Memory B cell (primary cell): ENCODE measurements around the gene SPATA20.

Experiments
- ATAC-seq: fragments of 150-1000 bp; cut with Tn5 transposase; 2 replicates; pipeline ENCODE4 v1.10.0; 2021; ENCODE audit warnings: low read depth, mild to moderate bottlenecking, moderate library complexity
- DNase-seq, 2 donors: peaks; one replicate each; pipeline ENCODE4 v3.0.0; 2022; ENCODE audit warnings: low spot score in 2 of 2
- H3K27ac Mint-ChIP-seq: one replicate; pipeline ENCODE4 v1.8.0; 2022; ENCODE audit warnings: mild to moderate bottlenecking, moderate library complexity, mixed read lengths
- H3K27me3 Mint-ChIP-seq: one replicate; pipeline ENCODE4 v1.8.0; 2022; ENCODE audit warnings: mixed read lengths
- H3K36me3 Mint-ChIP-seq: one replicate; pipeline ENCODE4 v1.8.0; 2022; ENCODE audit warnings: mild to moderate bottlenecking, mixed read lengths
- H3K4me1 Mint-ChIP-seq: one replicate; pipeline ENCODE4 v1.8.0; 2022; ENCODE audit warnings: mixed read lengths
- H3K4me3 Mint-ChIP-seq: one replicate; pipeline ENCODE4 v1.8.0; 2022; ENCODE audit warnings: mild to moderate bottlenecking, moderate library complexity, mixed read lengths
- H3K9me3 Mint-ChIP-seq: one replicate; pipeline ENCODE4 v1.8.0; 2022; ENCODE audit warnings: mixed read lengths

The SPATA20 gene

DNA sequence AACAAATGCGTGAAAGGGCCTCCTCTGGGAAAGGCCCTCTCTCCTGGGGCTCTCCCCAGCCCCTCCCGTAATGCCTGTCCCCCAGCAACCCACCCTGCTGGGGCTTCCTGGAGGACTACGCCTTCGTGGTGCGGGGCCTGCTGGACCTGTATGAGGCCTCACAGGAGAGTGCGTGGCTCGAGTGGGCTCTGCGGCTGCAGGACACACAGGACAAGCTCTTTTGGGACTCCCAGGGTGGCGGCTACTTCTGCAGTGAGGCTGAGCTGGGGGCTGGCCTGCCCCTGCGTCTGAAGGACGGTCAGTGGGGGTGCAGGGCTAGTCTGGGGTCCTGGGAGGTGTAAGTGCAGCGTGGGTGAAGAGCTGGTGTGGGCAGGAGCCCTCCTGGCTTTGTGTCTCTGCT is 4.9 kb downstream of the SPATA20 start:
- H3K4me1 Mint-ChIP-seq = peaks cover 8% of the 10 kb centered on the region
- ATAC-seq (no peak), DNase-seq (no peak)
- no peaks in the 10 kb centered on the region for H3K27me3 Mint-ChIP-seq
- H3K4me3 Mint-ChIP-seq = no peak overlapping the region
- peaks cover 14% of the 10 kb centered on the region for H3K36me3 Mint-ChIP-seq
- H3K27ac Mint-ChIP-seq = no peak overlapping the region
- no peaks in the 10 kb centered on the region for H3K9me3 Mint-ChIP-seq

GRCh38 chr17:50554201-50554600 is 7.2 kb downstream of the SPATA20 start:
- no peak overlapping the region for H3K4me3 Mint-ChIP-seq
- no peaks in the 10 kb centered on the region for H3K9me3 Mint-ChIP-seq
- peaks cover 14% of the 10 kb centered on the region for H3K36me3 Mint-ChIP-seq
- no peak overlapping the region for H3K27ac Mint-ChIP-seq
- peaks cover 2% of the 10 kb centered on the region for H3K27me3 Mint-ChIP-seq
- no peak for DNase-seq
- no peak for ATAC-seq
- H3K4me1 Mint-ChIP-seq = peaks cover 6% of the 10 kb centered on the region

DNA sequence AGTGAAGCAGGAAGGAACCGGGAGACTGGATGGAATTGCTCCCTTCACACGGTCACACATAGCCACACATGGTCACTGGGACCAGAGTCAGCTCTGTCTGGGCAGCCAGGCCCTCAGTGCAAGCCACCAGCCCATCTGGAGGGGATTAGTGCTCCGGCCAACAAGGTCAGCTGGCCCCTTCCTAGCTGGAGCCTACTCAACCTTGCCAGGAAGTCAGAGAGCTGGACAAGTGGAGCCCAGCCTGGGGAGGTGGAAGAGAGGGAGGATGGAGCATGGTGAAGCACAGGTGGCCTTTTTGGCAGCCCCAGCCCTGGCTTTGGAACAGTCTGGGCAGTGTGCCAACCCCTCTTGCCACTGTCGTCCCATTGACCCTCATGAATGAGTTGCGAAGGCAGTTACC is 9.8 kb downstream of the SPATA20 start:
- DNase-seq (no peak), ATAC-seq (no peak)
- H3K9me3 Mint-ChIP-seq = no peaks in the 10 kb centered on the region
- H3K4me1 Mint-ChIP-seq = peaks cover 11% of the 10 kb centered on the region
- peaks cover 9% of the 10 kb centered on the region for H3K36me3 Mint-ChIP-seq
- H3K27me3 Mint-ChIP-seq = peaks cover 2% of the 10 kb centered on the region
- H3K4me3 Mint-ChIP-seq = no peak overlapping the region
- H3K27ac Mint-ChIP-seq = no peak overlapping the region

GRCh38 chr17:50557630-50558029 is 10.7 kb downstream of the SPATA20 start:
- no peak overlapping the region for H3K27ac Mint-ChIP-seq

GRCh38 chr17:50558091-50558490 is 11.1 kb downstream of the SPATA20 start:
- Mint-ChIP-seq H3K9me3 (no peaks in the 10 kb centered on the region), H3K36me3 (peaks cover 9% of the 10 kb centered on the region), H3K4me3 (no peak overlapping the region), H3K27me3 (peaks cover 7% of the 10 kb centered on the region), H3K27ac (no peak overlapping the region), H3K4me1 (peaks cover 16% of the 10 kb centered on the region)
- ATAC-seq = no peak
- no peak for DNase-seq

More at GRCh38 chr17:50557630-50558029, 10.7 kb downstream of the SPATA20 start:
- Mint-ChIP-seq H3K9me3 (no peaks in the 10 kb centered on the region), H3K4me1 (peaks cover 16% of the 10 kb centered on the region), H3K27me3 (peaks cover 7% of the 10 kb centered on the region), H3K4me3 (no peak overlapping the region), H3K36me3 (peaks cover 9% of the 10 kb centered on the region)
- DNase-seq (no peak), ATAC-seq (no peak)

GRCh38 chr17:50558581-50558940 is 11.6 kb downstream of the SPATA20 start:
- Mint-ChIP-seq H3K9me3 (no peaks in the 10 kb centered on the region), H3K27me3 (peaks cover 7% of the 10 kb centered on the region), H3K4me1 (peaks cover 16% of the 10 kb centered on the region), H3K36me3 (peaks cover 9% of the 10 kb centered on the region), H3K4me3 (peak overlapping the region; percentile 85), H3K27ac (no peak overlapping the region)
- DNase-seq = no peak
- ATAC-seq = no peak

GRCh38 chr17:50558941-50559614 is 12.1 kb downstream of the SPATA20 start:
- Mint-ChIP-seq H3K36me3 (peaks cover 9% of the 10 kb centered on the region), H3K4me3 (peak overlapping the region; percentile 85), H3K27ac (no peak overlapping the region), H3K27me3 (peaks cover 10% of the 10 kb centered on the region), H3K4me1 (peaks cover 17% of the 10 kb centered on the region), H3K9me3 (no peaks in the 10 kb centered on the region)
- DNase-seq (no peak), ATAC-seq (no peak)

- ATAC-seq (no peak), DNase-seq (no peak)
- Mint-ChIP-seq H3K27ac (no peak overlapping the region), H3K9me3 (no peaks in the 10 kb centered on the region), H3K4me1 (peaks cover 17% of the 10 kb centered on the region), H3K4me3 (peak overlapping the region; percentile 85), H3K36me3 (peaks cover 6% of the 10 kb centered on the region), H3K27me3 (peaks cover 11% of the 10 kb centered on the region)
Measured at GRCh38 chr17:50559674-50560184, 12.8 kb downstream of the SPATA20 start.

DNA sequence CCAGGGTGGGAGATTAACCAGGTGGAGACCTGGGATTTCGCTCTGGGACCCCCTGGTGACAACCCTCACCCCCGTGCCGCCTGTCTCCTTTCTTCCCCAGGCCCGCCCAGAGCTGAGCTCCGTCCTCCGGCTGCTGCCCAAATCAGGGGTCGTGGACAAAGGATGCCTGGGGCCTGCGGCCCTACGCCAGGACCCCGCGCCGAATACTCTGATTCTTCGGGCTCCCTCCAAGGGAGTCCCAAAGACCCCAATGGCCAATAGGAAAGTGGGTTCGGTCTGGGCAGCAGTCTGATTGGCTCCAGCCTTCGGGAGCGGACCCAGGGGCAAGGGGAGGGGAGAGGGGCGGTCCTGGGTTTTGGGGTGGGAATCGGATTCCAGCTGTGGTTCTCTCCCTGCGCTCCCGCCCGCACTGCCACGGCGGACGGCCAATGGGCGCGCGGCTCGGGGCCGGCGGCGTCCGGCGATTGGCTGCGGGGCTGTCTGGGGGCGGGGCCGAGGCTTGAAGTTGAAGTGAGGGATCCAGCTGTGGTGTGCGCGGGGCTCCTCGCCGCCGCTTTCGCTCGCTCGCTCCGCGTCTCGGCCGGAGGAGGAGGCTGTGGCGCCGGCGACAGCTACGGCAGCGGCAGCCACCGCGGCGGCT is 13.3 kb downstream of the SPATA20 start, which contains the start of gene CACNA1G:
TSS of gene CACNA1G (plus strand) at position 531 of the 640 bp plus-strand sequence. CDS start 745 bp downstream, outside the sequence.
- H3K27ac Mint-ChIP-seq = no peak within 1 kb of the TSS
- DNase-seq = peak; percentile 84 to 86
- peaks cover 19% of the 10 kb centered on the region for H3K4me1 Mint-ChIP-seq
- peaks cover 1% of the 10 kb centered on the region for H3K36me3 Mint-ChIP-seq
- H3K9me3 Mint-ChIP-seq = no peaks in the 10 kb centered on the region
- ATAC-seq = peak; percentile 86
- H3K4me3 Mint-ChIP-seq = peak within 1 kb of the TSS; percentile 85
- peaks cover 14% of the 10 kb centered on the region for H3K27me3 Mint-ChIP-seq

- H3K4me1 Mint-ChIP-seq = peaks cover 23% of the 10 kb centered on the region
- H3K4me3 Mint-ChIP-seq = peak overlapping the region; percentile 37
Measured at GRCh38 chr17:50560931-50561745, 14.2 kb downstream of the SPATA20 start.

DNA sequence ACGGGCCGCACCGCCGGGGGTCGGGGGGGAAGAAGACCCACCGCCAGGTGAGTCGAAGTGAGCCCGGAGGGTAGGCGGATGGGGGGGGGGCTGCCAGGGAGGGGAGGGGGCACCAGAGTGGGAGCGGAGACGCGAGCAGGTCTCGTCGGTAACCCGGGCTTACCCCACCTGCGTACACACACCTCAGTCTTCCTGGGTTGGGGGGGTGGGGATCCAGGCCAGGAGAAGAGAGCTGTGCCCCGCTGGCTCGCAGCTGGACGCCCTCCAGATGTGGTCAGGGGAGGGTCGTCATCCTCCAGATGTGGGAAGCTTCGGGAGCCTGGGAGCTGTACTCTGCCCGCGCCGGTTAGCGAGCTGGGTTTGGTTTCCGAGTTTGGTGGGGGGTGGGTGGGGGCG is 14.8 kb downstream of the SPATA20 start:
- Mint-ChIP-seq H3K9me3 (no peaks in the 10 kb centered on the region), H3K4me3 (peak overlapping the region; percentile 24), H3K27ac (no peak overlapping the region), H3K36me3 (no peaks in the 10 kb centered on the region), H3K4me1 (peaks cover 23% of the 10 kb centered on the region), H3K27me3 (peaks cover 21% of the 10 kb centered on the region)
- no peak for DNase-seq
- ATAC-seq = no peak

More at GRCh38 chr17:50560931-50561745, 14.2 kb downstream of the SPATA20 start:
- ATAC-seq (peak; percentile 33), DNase-seq (no peak)
- H3K9me3 Mint-ChIP-seq = no peaks in the 10 kb centered on the region
- peaks cover 17% of the 10 kb centered on the region for H3K27me3 Mint-ChIP-seq
- no peak overlapping the region for H3K27ac Mint-ChIP-seq
- no peaks in the 10 kb centered on the region for H3K36me3 Mint-ChIP-seq

GRCh38 chr17:50562242-50563091 is 15.5 kb downstream of the SPATA20 start:
- H3K4me3 Mint-ChIP-seq = peak overlapping the region; percentile 71
- ATAC-seq (no peak), DNase-seq (no peak)
- H3K27me3 Mint-ChIP-seq = peaks cover 25% of the 10 kb centered on the region
- H3K4me1 Mint-ChIP-seq = peaks cover 23% of the 10 kb centered on the region
- H3K27ac Mint-ChIP-seq = no peak overlapping the region
- H3K36me3 Mint-ChIP-seq = no peaks in the 10 kb centered on the region
- H3K9me3 Mint-ChIP-seq = no peaks in the 10 kb centered on the region

DNA sequence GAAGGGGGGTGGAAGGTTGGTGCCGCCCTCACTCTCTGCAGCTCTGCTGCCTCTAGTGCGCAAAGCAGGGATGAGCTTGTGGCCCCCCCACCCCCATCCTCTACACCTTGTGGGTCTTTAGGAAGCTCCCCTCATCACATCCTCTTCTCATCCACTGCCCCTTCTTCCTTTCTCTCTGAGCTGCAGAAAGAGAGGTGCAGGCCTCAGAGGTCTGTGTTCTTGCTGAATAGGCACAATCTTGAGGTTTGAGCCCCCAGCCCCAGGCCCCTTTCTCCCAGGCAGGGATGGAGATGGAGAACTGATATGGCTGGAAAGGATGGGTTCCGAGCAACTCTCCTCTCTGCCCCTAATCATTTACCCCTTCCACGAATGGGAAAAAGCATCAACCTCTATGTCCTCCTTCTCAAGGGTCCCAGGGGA is 16.1 kb downstream of the SPATA20 start:
- H3K4me1 Mint-ChIP-seq = peaks cover 23% of the 10 kb centered on the region
- H3K27ac Mint-ChIP-seq = no peak overlapping the region
- H3K36me3 Mint-ChIP-seq = no peaks in the 10 kb centered on the region
- peaks cover 30% of the 10 kb centered on the region for H3K27me3 Mint-ChIP-seq
- ATAC-seq (peak; percentile 11), DNase-seq (no peak)
- H3K9me3 Mint-ChIP-seq = no peaks in the 10 kb centered on the region
- H3K4me3 Mint-ChIP-seq = no peak overlapping the region
